T-helper 2 cell treated with Interferon-gamma antibody and Interleukin-4, amounts not matched to agents 5 μg/mL and 100 μg/mL, for 36 hours (primary cell): ENCODE measurements around the gene KCNJ5.

ENCODE experiments used
- DNase-seq: peaks from one replicate; pipeline ENCODE4 v3.0.0; 2021; ENCODE audit warnings: low spot score
- H3K27ac Mint-ChIP-seq: one replicate; pipeline ENCODE4 v1.8.0; 2021; ENCODE audit warnings: mild to moderate bottlenecking, mixed read lengths
- H3K27me3 Mint-ChIP-seq: one replicate; pipeline ENCODE4 v1.8.0; 2021; ENCODE audit warnings: low read depth, mixed read lengths
- H3K36me3 Mint-ChIP-seq: one replicate; pipeline ENCODE4 v1.8.0; 2021; ENCODE audit warnings: low read depth, mixed read lengths
- H3K4me1 Mint-ChIP-seq: one replicate; pipeline ENCODE4 v1.8.0; 2021; ENCODE audit warnings: low read depth, mixed read lengths
- H3K4me3 Mint-ChIP-seq: one replicate; pipeline ENCODE4 v1.8.0; 2022; ENCODE audit warnings: mild to moderate bottlenecking, moderate library complexity, mixed read lengths
- H3K9me3 Mint-ChIP-seq: one replicate; pipeline ENCODE4 v1.8.0; 2021; ENCODE audit warnings: mixed read lengths

The KCNJ5 gene

DNA sequence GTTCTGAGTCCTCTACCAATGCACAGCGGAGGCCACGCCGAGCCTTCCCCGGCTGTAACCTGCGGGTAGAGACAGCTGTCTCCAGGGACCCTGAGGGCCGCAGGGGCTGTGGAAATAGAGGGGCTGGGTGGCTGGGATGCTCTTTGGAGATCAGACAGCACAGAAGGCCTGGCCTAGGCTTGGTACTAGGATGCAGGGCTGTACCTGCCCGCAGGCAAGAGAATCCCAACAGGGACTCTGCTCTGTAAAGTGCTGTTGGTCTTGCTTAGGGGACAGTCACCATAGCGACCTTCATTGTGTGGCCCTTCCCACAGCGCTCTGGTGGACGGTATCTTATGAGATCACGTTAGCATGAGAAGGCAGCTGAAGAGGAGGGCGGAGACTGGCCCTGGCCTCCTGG, 11.3 kb upstream of the KCNJ5 start:
- Mint-ChIP-seq H3K4me1 (no peaks in the 10 kb centered on the region), H3K36me3 (no peaks in the 10 kb centered on the region), H3K27me3 (peaks cover 35% of the 10 kb centered on the region), H3K27ac (no peak overlapping the region), H3K4me3 (no peak overlapping the region), H3K9me3 (no peaks in the 10 kb centered on the region)
- no peak for DNase-seq

DNA sequence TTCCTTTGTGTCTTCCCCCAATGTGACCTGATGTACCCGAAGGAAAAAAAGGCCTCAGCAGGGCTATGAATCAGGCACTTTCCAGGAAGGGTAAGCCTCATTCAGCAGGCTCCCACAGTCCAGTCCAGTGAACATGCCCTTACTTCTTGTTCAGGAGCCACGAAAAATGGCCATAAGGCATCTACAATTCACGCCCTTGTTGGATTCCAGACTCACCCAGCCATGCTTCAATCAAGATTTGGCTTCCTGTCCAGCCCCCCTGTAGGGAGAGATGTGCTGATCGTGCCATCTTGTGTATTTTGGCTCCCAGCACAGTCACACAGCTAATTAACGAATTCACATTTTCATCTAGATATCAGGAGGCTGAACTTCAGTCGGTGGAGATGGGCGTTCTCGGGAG, 9.9 kb upstream of the KCNJ5 start:
- Mint-ChIP-seq H3K4me1 (no peaks in the 10 kb centered on the region), H3K27me3 (peaks cover 35% of the 10 kb centered on the region), H3K36me3 (no peaks in the 10 kb centered on the region), H3K27ac (no peak overlapping the region), H3K9me3 (no peaks in the 10 kb centered on the region), H3K4me3 (no peak overlapping the region)
- no peak for DNase-seq

DNA sequence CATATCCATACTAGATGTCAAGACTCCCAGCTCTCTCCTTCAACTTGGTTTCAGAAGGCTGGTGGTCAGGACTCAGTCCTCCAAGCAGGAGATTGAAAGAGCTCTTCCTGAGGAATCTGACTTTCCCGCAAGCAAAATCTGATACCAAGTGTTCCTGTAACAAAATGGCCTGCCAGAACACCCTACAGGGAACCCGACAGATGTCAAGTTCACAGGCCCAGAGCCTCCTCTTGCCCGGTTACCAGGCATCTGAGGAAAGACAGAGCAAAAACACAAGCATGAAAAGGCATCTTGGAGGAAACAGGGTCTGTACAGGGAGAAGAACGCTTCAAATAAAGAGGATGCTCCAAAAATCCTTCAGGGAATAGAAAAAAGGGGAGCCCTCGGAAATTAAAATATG, 8.7 kb upstream of the KCNJ5 start:
- Mint-ChIP-seq H3K4me1 (peaks cover 5% of the 10 kb centered on the region), H3K27ac (no peak overlapping the region)

DNA sequence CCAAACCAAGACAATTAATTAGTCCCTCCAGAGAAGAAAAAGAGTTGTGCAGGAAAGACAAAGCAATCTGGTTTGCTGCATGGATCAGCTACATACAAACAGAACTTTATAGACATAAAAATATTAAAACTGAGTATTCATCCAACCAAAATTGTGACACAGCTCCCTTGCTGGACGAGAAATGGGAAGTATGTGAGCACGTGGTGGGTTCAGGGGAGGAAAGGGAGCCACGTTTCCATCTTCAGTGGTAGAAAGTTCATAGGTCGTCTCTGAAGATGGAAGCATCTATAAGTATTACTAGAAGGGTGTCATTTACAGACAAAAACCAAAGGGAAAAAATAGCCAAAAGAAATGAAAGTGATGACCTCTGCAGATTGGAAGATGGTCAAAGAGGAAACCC, 7.1 kb upstream of the KCNJ5 start:
- H3K27me3 Mint-ChIP-seq: peaks cover 49% of the 10 kb centered on the region
- H3K4me1 Mint-ChIP-seq: peaks cover 5% of the 10 kb centered on the region
- H3K9me3 Mint-ChIP-seq: no peaks in the 10 kb centered on the region

More for the DNA sequence above, 8.7 kb upstream of the KCNJ5 start:
- Mint-ChIP-seq H3K36me3 (no peaks in the 10 kb centered on the region), H3K27me3 (peaks cover 41% of the 10 kb centered on the region), H3K4me3 (no peak overlapping the region), H3K9me3 (no peaks in the 10 kb centered on the region)
- no peak for DNase-seq

DNA sequence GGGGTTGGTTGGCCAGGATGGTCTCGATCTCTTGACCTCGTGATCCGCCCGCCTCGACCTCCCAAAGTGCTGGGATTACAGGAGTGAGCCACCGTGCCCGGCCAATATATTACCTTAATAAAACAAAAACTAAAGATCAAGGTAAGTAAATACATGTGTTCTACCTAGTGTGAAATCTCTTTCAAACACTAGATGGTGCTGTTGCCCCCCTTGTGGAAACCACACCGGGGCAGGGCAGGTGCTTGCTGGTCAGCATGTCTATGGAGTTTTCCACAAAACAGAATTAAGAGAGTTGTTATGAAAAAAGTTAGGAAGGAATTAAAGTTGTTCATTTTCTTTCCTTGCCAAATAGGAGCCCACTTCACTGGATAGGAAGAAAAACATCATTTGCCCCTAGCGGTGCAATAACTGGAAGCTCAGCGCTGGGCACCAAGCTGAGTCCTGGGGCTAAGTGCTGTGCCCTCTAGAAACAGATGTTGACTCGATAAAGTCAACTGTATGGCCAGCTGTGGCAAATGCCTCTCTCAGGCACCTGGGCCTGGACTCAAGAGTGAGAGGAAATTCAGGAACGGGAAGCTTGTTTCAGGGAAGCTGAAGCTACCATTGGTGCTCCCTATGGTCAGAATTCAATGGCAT, 6.3 kb upstream of the KCNJ5 start:
- no peak overlapping the region for H3K27ac Mint-ChIP-seq
- H3K27me3 Mint-ChIP-seq: peaks cover 57% of the 10 kb centered on the region

More for the DNA sequence above, 7.1 kb upstream of the KCNJ5 start:
- Mint-ChIP-seq H3K36me3 (no peaks in the 10 kb centered on the region), H3K4me3 (no peak overlapping the region), H3K27ac (no peak overlapping the region)
- no peak for DNase-seq

DNA sequence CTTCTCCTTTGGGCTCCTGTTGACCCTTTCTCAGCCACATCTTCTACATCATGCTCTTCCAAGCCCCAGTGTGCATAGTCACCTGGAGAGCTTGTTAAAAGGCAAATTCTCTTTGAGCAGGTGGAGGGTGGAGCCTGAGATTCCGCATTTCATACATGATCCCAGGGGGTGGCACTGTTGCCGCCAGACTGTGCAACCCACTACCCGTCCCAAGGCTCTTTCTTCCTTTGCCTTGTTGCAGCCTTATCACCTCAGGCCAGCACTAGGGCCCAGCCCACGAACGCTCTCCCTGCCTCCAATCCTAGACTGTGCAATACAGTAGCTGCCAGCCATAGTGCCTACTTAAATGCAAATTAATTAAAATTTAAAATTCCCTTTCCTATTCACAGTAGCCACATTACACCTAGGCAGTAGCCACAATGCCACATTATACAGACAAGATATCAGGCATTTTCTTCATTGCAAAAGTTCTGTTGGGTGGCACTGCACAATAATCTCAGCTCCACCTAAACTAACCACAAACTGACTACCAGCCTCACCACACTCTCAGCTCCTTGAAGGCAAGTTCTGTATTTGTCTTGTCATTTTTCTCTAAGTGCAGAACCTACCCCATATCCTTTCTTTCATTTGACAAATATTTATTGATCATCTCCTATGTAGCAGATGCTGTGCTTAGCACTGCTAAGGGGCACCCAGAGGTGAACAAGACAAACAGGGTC, 4.6 kb upstream of the KCNJ5 start:
- no peak overlapping the region for H3K27ac Mint-ChIP-seq
- H3K4me3 Mint-ChIP-seq: no peak overlapping the region
- no peaks in the 10 kb centered on the region for H3K9me3 Mint-ChIP-seq
- no peaks in the 10 kb centered on the region for H3K36me3 Mint-ChIP-seq
- H3K4me1 Mint-ChIP-seq: peaks cover 5% of the 10 kb centered on the region
- peaks cover 67% of the 10 kb centered on the region for H3K27me3 Mint-ChIP-seq
- no peak for DNase-seq

More for the DNA sequence above, 6.3 kb upstream of the KCNJ5 start:
- Mint-ChIP-seq H3K36me3 (no peaks in the 10 kb centered on the region), H3K4me3 (no peak overlapping the region), H3K9me3 (no peaks in the 10 kb centered on the region), H3K4me1 (peaks cover 5% of the 10 kb centered on the region)
- peak; percentile 45 for DNase-seq

DNA sequence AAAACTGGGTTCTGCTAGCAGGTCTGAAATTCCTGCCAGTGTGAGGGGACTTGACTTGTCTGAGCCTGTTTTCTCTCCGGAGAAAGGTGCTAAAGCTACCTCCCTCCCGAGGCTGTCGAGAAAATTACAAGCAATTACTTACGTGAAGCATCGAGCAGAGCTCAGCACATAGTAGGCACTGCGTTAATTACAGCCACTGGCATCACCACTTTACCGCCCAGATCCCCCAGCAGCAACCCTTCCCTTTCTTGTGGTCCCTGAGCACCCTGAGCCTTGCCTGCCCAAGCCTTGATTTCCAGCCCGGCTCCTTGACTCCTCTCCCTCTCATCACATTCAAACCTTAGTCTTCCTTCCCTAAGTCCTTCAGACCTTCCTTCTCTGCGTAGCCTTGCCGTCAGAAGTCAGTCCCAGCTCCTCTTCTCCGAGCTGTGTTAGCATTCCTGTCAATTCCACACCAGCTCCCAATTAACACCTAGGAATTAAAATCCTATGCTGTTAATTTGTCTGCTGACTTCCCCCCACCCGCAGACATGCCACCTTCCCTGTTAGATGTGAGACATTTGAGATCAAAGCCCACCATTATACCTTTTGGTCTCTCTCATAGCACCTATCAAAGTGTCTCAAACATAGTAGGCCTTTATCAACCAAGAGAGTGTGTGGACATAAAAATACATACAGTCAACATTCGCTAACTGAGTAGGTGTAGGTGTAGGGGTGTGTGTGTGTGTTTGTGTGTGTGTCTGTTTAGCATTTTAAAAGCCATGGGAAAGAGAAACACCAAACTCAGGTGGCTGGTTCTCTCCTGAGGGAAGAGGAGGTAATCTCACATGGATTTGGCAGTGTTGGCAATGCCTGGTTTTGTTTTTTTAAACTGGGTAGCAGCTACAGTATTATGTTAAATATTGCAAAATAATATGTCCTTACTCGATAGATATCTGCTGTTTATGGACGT, 2.8 kb upstream of the KCNJ5 start:
- Mint-ChIP-seq H3K27me3 (peaks cover 68% of the 10 kb centered on the region), H3K27ac (no peak overlapping the region)

DNA sequence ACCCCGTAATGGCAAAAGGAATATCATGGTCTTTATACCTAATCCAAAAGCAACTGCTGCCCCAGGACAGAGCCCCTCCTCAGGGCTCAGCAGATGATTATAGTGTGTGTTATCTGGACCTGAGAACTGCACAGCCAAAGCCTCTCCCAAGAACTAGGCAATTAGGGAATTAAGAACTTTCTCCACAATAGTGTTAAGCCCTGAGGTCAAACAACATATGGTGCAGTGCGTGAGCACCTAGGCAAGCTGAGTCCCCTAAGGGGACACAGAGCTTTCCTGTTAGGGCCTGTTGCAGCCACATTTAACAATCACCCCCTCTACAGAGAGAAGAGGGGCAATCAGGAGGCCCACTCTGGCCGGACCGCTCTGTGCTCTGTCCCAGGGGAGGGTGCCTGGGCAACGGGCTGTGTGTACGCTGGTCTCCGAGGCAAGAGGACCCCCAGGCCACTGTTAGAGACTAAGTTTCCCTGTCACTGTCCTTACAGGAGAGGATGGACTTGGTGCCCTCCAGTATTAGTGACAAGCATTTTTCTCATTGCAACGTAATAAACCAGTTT, 1.4 kb upstream of the KCNJ5 start:
- Mint-ChIP-seq H3K36me3 (no peaks in the 10 kb centered on the region), H3K27me3 (peaks cover 74% of the 10 kb centered on the region), H3K4me1 (peaks cover 8% of the 10 kb centered on the region), H3K9me3 (no peaks in the 10 kb centered on the region), H3K4me3 (no peak overlapping the region), H3K27ac (no peak overlapping the region)
- no peak for DNase-seq

More for the DNA sequence above, 2.8 kb upstream of the KCNJ5 start:
- no peaks in the 10 kb centered on the region for H3K9me3 Mint-ChIP-seq
- H3K4me1 Mint-ChIP-seq: peaks cover 5% of the 10 kb centered on the region
- H3K4me3 Mint-ChIP-seq: no peak overlapping the region
- no peak for DNase-seq
- no peaks in the 10 kb centered on the region for H3K36me3 Mint-ChIP-seq

DNA sequence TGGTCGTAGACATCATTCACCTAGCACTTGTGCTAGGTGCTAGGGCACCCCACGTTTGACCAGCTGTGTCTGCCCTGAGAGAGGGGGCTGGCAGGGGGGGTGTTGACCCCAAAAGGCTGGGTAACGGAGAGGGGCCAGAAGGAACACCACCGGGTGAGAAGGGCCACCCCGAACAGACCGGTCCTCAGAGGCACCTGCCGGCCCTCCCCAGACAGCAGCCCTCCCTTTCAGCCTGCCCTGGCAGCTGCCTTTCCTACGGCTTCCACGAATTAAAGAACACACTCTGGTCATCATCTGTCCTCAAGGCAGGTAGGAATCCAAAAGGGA, 977 bp upstream of the KCNJ5 start:
- H3K36me3 Mint-ChIP-seq: no peaks in the 10 kb centered on the region
- no peak overlapping the region for H3K4me3 Mint-ChIP-seq
- peaks cover 8% of the 10 kb centered on the region for H3K4me1 Mint-ChIP-seq
- no peaks in the 10 kb centered on the region for H3K9me3 Mint-ChIP-seq
- peaks cover 72% of the 10 kb centered on the region for H3K27me3 Mint-ChIP-seq
- H3K27ac Mint-ChIP-seq: no peak overlapping the region
- DNase-seq: no peak

DNA sequence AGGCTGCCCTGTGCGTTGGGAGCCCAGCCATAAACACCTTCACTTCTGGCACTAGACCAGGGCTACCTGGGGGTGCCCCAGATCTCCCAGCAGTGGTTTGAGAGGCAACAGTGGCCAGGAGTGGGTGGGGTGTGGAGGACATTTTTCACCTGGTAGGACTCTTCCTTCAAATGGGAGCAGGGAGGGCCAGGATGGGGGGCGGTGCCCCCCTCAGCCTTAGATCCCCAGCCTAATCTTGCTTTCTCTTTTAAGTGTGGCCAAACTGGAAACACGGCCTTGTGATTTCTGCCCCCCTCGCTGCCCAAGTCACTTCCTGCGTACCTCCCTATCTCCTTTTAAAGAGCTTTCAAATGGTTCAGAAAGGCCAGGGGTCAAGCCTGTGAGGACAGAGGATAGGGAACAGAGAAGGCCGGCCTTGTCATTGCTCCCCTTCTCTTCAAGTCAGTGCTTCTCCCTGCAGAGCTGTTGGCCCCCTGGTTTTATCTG, 800 bp downstream of the KCNJ5 start:
- peaks cover 63% of the 10 kb centered on the region for H3K27me3 Mint-ChIP-seq

DNA sequence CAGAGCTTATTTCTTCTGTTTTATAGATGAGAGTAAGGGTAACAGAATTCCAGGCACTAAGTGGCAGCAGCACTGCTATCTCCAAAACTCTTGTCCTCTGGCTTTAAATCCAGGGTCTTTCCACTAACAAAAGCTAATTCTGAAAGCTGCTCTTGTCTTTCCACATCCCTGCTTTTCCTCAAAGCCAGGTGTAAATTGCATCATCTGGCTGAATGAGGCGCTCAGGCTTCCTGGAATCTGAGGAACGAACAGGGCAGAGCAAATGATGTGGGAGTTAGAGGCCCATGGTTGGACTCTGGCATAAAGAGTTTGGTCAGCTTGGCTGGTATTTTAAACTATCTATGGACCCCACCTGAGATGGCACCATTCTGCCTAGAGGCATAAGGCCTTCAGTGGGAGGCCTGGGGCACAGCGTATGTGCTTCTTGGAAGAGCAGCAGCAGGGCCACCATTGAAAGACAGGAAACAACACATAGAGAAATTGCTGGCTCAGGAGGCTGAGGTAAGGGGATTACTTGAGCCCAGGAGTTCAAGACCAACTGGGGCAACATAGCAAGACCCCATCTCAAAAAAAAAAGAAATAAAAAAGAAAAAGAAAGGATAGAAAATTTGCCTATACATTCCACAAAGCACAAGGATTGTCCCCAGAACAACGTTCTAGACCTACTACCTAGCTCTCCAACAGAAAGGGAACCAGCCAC, 1.9 kb downstream of the KCNJ5 start:
- no peak for DNase-seq
- Mint-ChIP-seq H3K4me3 (no peak overlapping the region), H3K27ac (no peak overlapping the region), H3K9me3 (no peaks in the 10 kb centered on the region), H3K27me3 (peaks cover 62% of the 10 kb centered on the region), H3K4me1 (peaks cover 3% of the 10 kb centered on the region), H3K36me3 (no peaks in the 10 kb centered on the region)

More for the DNA sequence above, 800 bp downstream of the KCNJ5 start:
- no peak for DNase-seq
- H3K4me1 Mint-ChIP-seq: peaks cover 3% of the 10 kb centered on the region
- no peak overlapping the region for H3K4me3 Mint-ChIP-seq
- no peaks in the 10 kb centered on the region for H3K9me3 Mint-ChIP-seq
- no peak overlapping the region for H3K27ac Mint-ChIP-seq
- H3K36me3 Mint-ChIP-seq: no peaks in the 10 kb centered on the region

DNA sequence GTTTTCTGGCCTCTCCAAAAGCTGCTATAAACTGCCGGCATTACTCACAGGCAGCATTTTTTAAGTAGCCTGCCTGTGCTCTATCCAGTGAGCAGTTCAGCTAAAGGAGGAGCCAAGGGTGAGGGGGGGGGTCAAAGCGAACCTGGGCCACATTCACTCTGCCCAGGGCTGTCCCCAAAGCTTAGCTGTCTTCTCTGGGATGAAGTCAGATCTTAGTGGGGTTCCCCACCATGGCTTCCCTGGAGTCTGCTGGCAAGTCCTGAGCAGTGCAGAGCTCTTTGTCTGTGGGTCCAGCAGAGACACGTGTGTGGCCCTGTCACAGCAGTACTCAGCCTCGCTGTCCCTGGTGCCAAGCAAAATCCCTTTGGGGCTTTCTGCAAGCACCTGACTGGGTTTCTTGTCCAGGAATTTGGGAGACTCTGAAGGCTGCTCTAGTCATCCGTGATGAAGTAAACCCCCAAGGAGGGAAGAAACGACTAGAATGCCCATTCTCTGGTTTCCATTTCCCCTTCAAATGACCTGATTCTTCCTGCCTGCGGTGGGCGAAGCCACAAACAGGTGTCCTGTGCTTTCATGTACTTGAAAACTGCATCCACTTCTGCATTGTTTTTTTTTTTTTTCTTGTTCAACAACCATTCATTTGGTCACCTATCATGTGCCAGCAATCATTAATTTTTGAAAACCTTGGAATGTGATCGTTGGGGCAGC, 2.6 kb downstream of the KCNJ5 start:
- Mint-ChIP-seq H3K36me3 (no peaks in the 10 kb centered on the region), H3K4me3 (no peak overlapping the region), H3K9me3 (no peaks in the 10 kb centered on the region), H3K27me3 (peaks cover 62% of the 10 kb centered on the region), H3K27ac (no peak overlapping the region), H3K4me1 (peaks cover 3% of the 10 kb centered on the region)
- no peak for DNase-seq

DNA sequence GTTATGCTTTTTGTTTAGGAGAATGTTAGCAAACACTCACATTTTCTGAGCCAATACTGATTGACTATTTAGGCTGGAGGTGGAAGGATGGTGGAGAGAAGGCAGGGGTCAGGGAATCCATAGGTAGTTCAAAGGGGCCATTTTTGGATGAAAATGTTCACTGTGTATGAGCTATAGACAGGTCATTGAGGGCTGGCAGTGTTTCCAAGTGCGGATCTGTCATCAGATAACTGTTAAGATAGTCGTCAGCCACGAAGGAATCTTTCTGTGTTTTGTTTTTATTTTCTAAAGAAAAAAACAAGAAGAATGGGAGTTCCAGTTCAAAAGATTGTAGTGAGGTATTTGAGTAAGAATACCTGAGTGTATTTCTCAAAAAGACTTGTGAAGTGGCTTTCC, 3.1 kb downstream of the KCNJ5 start:
- H3K4me3 Mint-ChIP-seq: no peak overlapping the region
- peaks cover 3% of the 10 kb centered on the region for H3K4me1 Mint-ChIP-seq
- H3K9me3 Mint-ChIP-seq: no peaks in the 10 kb centered on the region
- no peaks in the 10 kb centered on the region for H3K36me3 Mint-ChIP-seq
- peaks cover 63% of the 10 kb centered on the region for H3K27me3 Mint-ChIP-seq
- DNase-seq: no peak
- no peak overlapping the region for H3K27ac Mint-ChIP-seq
